HL-60/S4 treated with phorbol 12-myristate 13-acetate at 8.2 ng/mL for 4 days and 3 days (cell line): ENCODE measurements around the gene APBA1.

Experiments
- in situ Hi-C: fragments of 300-500 bp; cut with MboI; formaldehyde crosslinking; loops from 2 replicates; pipeline ENCODE4 v1.15.0; 2022; ENCODE audit warnings: low sequenced_read_pairs

The APBA1 gene

GRCh38 chr9:69671879-69672595 lies at the start of gene APBA1:
APBA1 (minus strand) TSS chr9:69672371.
- in situ Hi-C loops = no loop called here

- in situ Hi-C loops = no loop called here
These were observed 47.8 kb upstream of the APBA1 start for GRCh38 chr9:69719983-69720382.

GRCh38 chr9:69719367-69719766 lies 47.2 kb upstream of the APBA1 start:
- in situ Hi-C loops = no loop called here

- in situ Hi-C loops = no loop called here
These were observed 46.0 kb upstream of the APBA1 start for GRCh38 chr9:69718218-69718617.

- in situ Hi-C loops = no loop called here
These were observed 43.7 kb upstream of the APBA1 start for GRCh38 chr9:69715825-69716224.

- in situ Hi-C loops = no loop called here
These were observed 42.9 kb upstream of the APBA1 start for GRCh38 chr9:69715096-69715495.

GRCh38 chr9:69697475-69697874 lies 25.3 kb upstream of the APBA1 start:
- in situ Hi-C loops = no loop called here

- in situ Hi-C loops = no loop called here
These were observed 24.6 kb upstream of the APBA1 start for GRCh38 chr9:69696802-69697201.

- in situ Hi-C loops = no loop called here
These were observed 17.9 kb upstream of the APBA1 start for GRCh38 chr9:69689991-69690538.

- in situ Hi-C loops = no loop called here
These were observed 11.8 kb upstream of the APBA1 start for GRCh38 chr9:69683927-69684326.

GRCh38 chr9:69678843-69679538 lies 6.8 kb upstream of the APBA1 start:
- in situ Hi-C loops = no loop called here

- in situ Hi-C loops = no loop called here
These were observed 5.8 kb upstream of the APBA1 start for GRCh38 chr9:69677931-69678330.

- in situ Hi-C loops = no loop called here
These were observed 3.4 kb upstream of the APBA1 start for GRCh38 chr9:69675563-69675962.

GRCh38 chr9:69674716-69675438 lies 2.7 kb upstream of the APBA1 start:
- in situ Hi-C loops = no loop called here

GRCh38 chr9:69674112-69674685 lies 2.0 kb upstream of the APBA1 start:
- in situ Hi-C loops = no loop called here

- in situ Hi-C loops = no loop called here
These were observed 1.1 kb upstream of the APBA1 start for GRCh38 chr9:69673311-69673640.

- in situ Hi-C loops = no loop called here
These were observed 582 bp upstream of the APBA1 start for GRCh38 chr9:69672596-69673310.

- in situ Hi-C loops = no loop called here
These were observed 776 bp downstream of the APBA1 start for GRCh38 chr9:69671311-69671878.

GRCh38 chr9:69667306-69667705 lies 4.9 kb downstream of the APBA1 start:
- in situ Hi-C loops = no loop called here

GRCh38 chr9:69660304-69660703 lies 11.9 kb downstream of the APBA1 start:
- in situ Hi-C loops = no loop called here
